Neutrophil (primary cell): ENCODE results near the gene L3MBTL1.
A peak's percentile ranks its signal among the peaks of the same experiment; 100 is the strongest.

Source experiments
- H3K27ac ChIP-seq: fragments of 200-600 bp; sonication (generic); 2 replicates; pipeline ENCODE4 v1.5.1; 2016; ENCODE audit warnings: mild to moderate bottlenecking, moderate library complexity
- H3K27me3 ChIP-seq: fragments of 200-600 bp; sonication (generic); 2 replicates; pipeline ENCODE4 v1.6.0; 2016; ENCODE audit warnings: mild to moderate bottlenecking
- H3K36me3 ChIP-seq: fragments of 200-600 bp; sonication (generic); 2 replicates; pipeline ENCODE4 v1.5.1; 2017
- H3K4me1 ChIP-seq, 2 experiments: fragments of 200-600 bp in 1 of 2; sonication (generic) in 1 of 2; 1 replicate in 1 of 2; 2 replicates in 1 of 2; pipeline versions ENCODE4 v1.5.1 to v1.6.1; 2013 to 2016; ENCODE audit warnings: low read depth in 1 of 2, low read length in 1 of 2, mild to moderate bottlenecking in 1 of 2, moderate library complexity in 1 of 2; ENCODE audit not compliant: control insufficient read depth in 1 of 2, insufficient read depth in 1 of 2
- H3K4me3 ChIP-seq, 2 experiments: fragments of 200-600 bp in 1 of 2; sonication (generic) in 1 of 2; 1 replicate in 1 of 2; 2 replicates in 1 of 2; pipeline ENCODE4 v1.5.1; 2013 to 2016; ENCODE audit warnings: low read depth in 1 of 2, low read length in 1 of 2, mild to moderate bottlenecking in 1 of 2, moderate library complexity in 1 of 2
- H3K9me3 ChIP-seq: fragments of 200-600 bp; sonication (generic); 2 replicates; pipeline ENCODE4 v1.5.1; 2016
- CTCF ChIP-seq: fragments of 200-600 bp; sonication (generic); IDR thresholded peaks from 2 replicates; pipeline ENCODE4 v1.5.1; 2016; ENCODE audit warnings: antibody characterized with exemption

L3MBTL1 gene

GRCh38 chr20:43461894-43462659, 45.4 kb upstream of the L3MBTL1 start:
- peaks cover 75% of the 10 kb centered on the region for H3K36me3 ChIP-seq
- H3K27ac ChIP-seq, result no peak overlapping the region
- peaks cover 8 to 10% of the 10 kb centered on the region in 2 experiments for H3K4me1 ChIP-seq
- no peak overlapping the region for H3K4me3 ChIP-seq
- TF ChIP-seq CTCF, result no peak
- H3K27me3 ChIP-seq, result no peaks in the 10 kb centered on the region
- no peaks in the 10 kb centered on the region for H3K9me3 ChIP-seq

DNA sequence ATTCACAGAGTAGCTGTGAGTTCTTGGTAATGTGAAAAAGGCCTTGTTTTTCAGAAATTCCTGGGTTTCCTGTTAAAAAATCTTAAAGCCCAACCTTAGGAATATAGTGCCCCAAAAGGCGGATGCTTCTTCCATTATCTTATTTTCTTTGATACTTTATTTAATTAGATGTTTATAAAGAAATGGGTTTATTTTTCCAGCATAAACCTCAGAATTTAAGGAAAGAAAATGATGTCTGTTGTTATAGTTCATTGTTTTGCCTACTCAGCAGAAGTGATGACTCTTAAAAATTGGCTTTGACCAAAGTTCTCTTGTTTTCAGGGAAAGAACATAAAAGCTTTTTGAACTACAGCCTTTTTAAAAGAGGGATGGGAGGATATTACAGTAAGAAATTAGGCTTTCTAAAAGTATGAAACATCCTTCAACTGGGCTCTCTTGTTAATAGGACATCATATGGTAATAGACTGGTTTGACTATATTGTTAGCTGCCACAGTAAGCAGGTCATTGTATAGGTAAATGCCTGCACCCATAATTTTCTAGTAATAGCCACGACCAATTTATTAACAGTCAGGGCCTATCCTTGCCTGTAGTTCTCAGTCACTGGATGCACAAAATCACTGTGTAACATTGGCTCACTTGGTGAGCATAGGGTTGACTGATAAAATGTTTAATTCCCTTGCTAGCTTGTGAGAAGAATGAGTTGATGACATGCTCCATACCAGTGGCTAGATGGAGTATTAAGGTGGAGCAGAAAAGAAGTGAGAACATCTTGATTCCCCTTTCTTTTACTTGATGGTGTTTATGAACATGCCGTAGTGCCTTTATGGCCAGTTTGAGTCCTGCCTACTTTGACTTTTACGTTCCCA, 44.6 kb upstream of the L3MBTL1 start:
- no peaks in the 10 kb centered on the region for H3K9me3 ChIP-seq
- peak overlapping the region; percentile 25 for H3K27ac ChIP-seq
- peaks cover 76% of the 10 kb centered on the region for H3K36me3 ChIP-seq
- peaks cover 6 to 9% of the 10 kb centered on the region in 2 experiments for H3K4me1 ChIP-seq
- H3K4me3 ChIP-seq, result no peak overlapping the region
- H3K27me3 ChIP-seq, result no peaks in the 10 kb centered on the region
- TF ChIP-seq CTCF, result no peak

DNA sequence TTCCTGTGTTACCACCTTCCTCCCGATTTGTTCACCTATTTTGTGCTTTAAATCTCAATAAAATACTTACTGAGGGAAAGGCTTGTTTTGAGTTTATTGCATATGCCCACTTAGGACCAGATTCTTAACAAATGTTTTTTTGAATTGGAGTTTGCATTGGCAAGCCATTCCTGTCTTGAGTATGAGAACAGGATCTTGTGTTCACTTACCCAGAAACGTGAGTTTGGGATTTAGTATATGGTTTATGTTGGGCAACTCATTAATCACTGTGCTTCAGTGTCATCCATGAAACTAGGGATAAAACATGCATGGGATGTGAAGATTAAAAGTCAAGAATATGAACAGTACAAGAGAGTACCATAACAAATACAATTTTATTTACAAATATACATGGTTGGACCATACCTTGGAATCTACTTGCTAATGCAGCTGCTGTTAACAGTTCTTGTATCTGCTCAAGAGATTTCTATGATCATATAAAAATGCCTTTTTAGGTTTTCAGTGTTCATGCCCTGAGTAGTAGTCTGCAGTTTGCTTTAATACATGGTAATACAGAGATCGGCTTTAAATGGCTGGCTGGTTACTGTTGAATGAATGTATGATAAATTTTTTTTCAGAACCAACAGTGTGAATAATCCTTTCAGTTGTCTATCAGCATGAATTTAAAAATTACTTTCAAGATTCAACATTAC, 43.8 kb upstream of the L3MBTL1 start:
- peaks cover 76% of the 10 kb centered on the region for H3K36me3 ChIP-seq
- no peaks in the 10 kb centered on the region for H3K9me3 ChIP-seq
- H3K4me1 ChIP-seq, result peaks cover 6 to 8% of the 10 kb centered on the region in 2 experiments
- H3K4me3 ChIP-seq, result no peak overlapping the region
- H3K27me3 ChIP-seq, result no peaks in the 10 kb centered on the region
- H3K27ac ChIP-seq, result peak overlapping the region; percentile 25
- TF ChIP-seq CTCF, result no peak

DNA sequence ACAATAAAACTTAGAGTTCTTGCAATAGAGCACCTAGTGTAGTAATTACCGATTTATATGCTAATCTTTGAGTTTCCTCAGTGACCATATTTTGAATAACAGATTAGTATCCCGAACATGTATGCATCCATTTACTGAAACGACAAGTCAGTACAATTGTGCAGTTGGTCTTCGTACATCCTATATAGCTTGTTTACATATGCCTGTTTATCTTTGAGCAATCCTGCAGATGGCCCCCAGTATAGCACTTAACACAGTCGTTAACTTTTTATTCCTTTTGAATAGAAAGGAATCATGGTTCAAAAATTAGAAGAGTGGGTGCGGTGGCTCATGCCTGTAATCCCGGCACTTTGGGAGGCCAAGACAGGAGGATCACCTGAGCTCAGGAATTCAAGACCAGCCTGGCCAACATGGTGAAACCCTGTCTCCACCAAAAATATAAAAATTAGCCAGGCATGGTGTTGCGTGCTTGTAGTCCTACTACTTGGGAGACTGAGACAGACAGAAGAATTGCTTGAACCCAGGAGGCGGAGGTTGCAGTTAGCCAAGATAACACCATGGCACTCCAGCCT, 43.2 kb upstream of the L3MBTL1 start:
- peaks cover 74% of the 10 kb centered on the region for H3K36me3 ChIP-seq

More for the DNA sequence above, 43.2 kb upstream of the L3MBTL1 start:
- H3K4me3 ChIP-seq, result no peak overlapping the region
- no peak for TF ChIP-seq CTCF
- no peaks in the 10 kb centered on the region for H3K9me3 ChIP-seq
- no peaks in the 10 kb centered on the region for H3K27me3 ChIP-seq
- H3K4me1 ChIP-seq, result peaks cover under 1 to 2% of the 10 kb centered on the region in 2 experiments
- H3K27ac ChIP-seq, result no peak overlapping the region
